Esophagus muscularis mucosa (tissue), 4 donors: ENCODE data around the gene NPAS3. TPM values are rescaled to one million over a fixed set of nuclear protein-coding genes. Genes with fewer than 3 reads are reported as not detected.

ENCODE experiments used
- DNase-seq: peaks from one replicate; pipeline ENCODE4 v3.0.0-alpha.2; 2017; ENCODE audit errors: extremely low spot score
- H3K27ac ChIP-seq, 4 donors: fragments of 200-600 bp; sonication (generic); replicated peaks in 1 of 4; 1 replicate in 3 of 4; 2 replicates in 1 of 4; pipeline ENCODE4 v1.5.1; 2016 to 2019; ENCODE audit warnings: mild to moderate bottlenecking in 1 of 4
- H3K27me3 ChIP-seq, 4 donors: fragments of 200-600 bp; sonication (generic); one replicate each; pipeline versions ENCODE4 v1.5.1 to v1.6.0; 2016 to 2019
- H3K36me3 ChIP-seq, 4 donors: fragments of 200-600 bp; sonication (generic); one replicate each; pipeline ENCODE4 v1.5.1; 2016 to 2019
- H3K4me1 ChIP-seq, 4 donors: fragments of 200-600 bp; sonication (generic); one replicate each; pipeline ENCODE4 v1.5.1; 2016 to 2019
- H3K4me3 ChIP-seq, 4 donors: fragments of 200-600 bp; sonication (generic); 1 replicate in 2 of 4; 2 replicates in 2 of 4; pipeline ENCODE4 v1.5.1; 2016 to 2019; ENCODE audit warnings: mild to moderate bottlenecking in 4 of 4, moderate library complexity in 1 of 4
- H3K9me3 ChIP-seq, 4 donors: fragments of 200-600 bp; sonication (generic); 1 replicate in 3 of 4; 2 replicates in 1 of 4; pipeline ENCODE4 v1.5.1; 2016 to 2019
- EP300 ChIP-seq: sonication (generic); formaldehyde crosslinking; IDR thresholded peaks from one replicate; pipeline ENCODE4 v1.6.1; 2017; ENCODE audit warnings: antibody characterized with exemption
- POLR2A ChIP-seq: fragments of 450-650 bp; IDR thresholded peaks from one replicate; pipeline ENCODE4 v1.6.1; 2017; ENCODE audit warnings: antibody characterized with exemption, moderate library complexity, mild to moderate bottlenecking, low read depth
- POLR2AphosphoS5 ChIP-seq, 2 donors: sonication (generic); formaldehyde crosslinking; IDR thresholded peaks; one replicate each; pipeline ENCODE4 v1.6.1; 2017; ENCODE audit warnings: antibody characterized with exemption in 2 of 2
- WGBS: methylation state at CpG from one replicate; pipeline ENCODE4 v1.1.5; 2018; 5-methylcytosine and 5-hydroxymethylcytosine counted together
- intact Hi-C: fragments of 100-400 bp; cut with DNase I; formaldehyde crosslinking; loops from one replicate; pipeline ENCODE4 v1.15.1; 2023
- total RNA-seq, 4 donors: library from RNA; depleted of rRNA; stranded (reverse); fragments of >200 nt; gene quantifications; one replicate each; pipeline versions ENCODE4 v1.1.0 to v1.2.1, GENCODE V29; 2016
- TF ChIP-seq, protein P1 (sequence below), 3 experiments: fragments of 200-600 bp in 2 of 3; fragments of 450-650 bp in 1 of 3; sonication (generic) in 2 of 3; IDR thresholded peaks; one replicate each; pipeline ENCODE4 v1.5.1; 2017 to 2019; ENCODE audit warnings: antibody characterized with exemption in 3 of 3, mild to moderate bottlenecking in 2 of 3, moderate library complexity in 1 of 3

The NPAS3 gene
- total RNA-seq, 4 donors from 2014 or later = 3.3 to 7.3 (median 5.8) TPM

DNA sequence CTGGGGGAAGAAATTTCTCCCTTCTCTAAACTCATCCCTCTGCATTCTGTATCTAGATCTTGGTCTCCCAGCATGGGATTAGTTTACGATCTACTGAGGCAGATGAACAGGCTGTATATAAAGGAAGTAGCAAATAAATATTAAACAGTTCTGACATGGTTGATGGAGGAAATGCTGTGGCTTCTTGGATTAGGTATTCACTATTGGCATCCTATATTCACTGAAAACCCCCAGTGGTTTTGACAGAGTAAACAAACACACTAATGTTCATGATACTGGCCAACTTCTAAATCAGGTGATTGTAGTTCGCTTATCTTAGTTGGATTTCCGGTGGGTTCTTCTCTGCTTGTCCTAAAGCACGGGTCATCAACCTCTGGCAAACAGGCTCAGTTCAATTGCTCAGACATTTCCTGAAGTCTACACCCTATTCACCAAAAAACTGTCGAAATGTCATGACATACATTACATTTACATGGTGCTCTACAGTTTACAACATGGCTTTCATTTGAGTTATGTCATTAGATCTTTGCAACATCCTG, 578.3 kb downstream of the NPAS3 start:
- no peak overlapping the region for H3K27ac ChIP-seq
- TF ChIP-seq, protein P1, sequence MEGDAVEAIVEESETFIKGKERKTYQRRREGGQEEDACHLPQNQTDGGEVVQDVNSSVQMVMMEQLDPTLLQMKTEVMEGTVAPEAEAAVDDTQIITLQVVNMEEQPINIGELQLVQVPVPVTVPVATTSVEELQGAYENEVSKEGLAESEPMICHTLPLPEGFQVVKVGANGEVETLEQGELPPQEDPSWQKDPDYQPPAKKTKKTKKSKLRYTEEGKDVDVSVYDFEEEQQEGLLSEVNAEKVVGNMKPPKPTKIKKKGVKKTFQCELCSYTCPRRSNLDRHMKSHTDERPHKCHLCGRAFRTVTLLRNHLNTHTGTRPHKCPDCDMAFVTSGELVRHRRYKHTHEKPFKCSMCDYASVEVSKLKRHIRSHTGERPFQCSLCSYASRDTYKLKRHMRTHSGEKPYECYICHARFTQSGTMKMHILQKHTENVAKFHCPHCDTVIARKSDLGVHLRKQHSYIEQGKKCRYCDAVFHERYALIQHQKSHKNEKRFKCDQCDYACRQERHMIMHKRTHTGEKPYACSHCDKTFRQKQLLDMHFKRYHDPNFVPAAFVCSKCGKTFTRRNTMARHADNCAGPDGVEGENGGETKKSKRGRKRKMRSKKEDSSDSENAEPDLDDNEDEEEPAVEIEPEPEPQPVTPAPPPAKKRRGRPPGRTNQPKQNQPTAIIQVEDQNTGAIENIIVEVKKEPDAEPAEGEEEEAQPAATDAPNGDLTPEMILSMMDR (IDR thresholded peaks at IDR 0.05) = no peak
- TF ChIP-seq POLR2AphosphoS5 (IDR thresholded peaks at IDR 0.05) (no peak), POLR2A (no peak), EP300 (no peak)
- 94% methylated on average over 5 of the region's 5 CpGs for WGBS
- H3K9me3 ChIP-seq = no peaks in the 10 kb centered on the region
- intact Hi-C loops = no loop called here
- no peak overlapping the region for H3K4me3 ChIP-seq
- H3K27me3 ChIP-seq = no peaks in the 10 kb centered on the region
- peaks cover 0 to 5% (median 5%) of the 10 kb centered on the region in 4 donors for H3K4me1 ChIP-seq
- H3K36me3 ChIP-seq = no peaks in the 10 kb centered on the region
- DNase-seq = no peak

DNA sequence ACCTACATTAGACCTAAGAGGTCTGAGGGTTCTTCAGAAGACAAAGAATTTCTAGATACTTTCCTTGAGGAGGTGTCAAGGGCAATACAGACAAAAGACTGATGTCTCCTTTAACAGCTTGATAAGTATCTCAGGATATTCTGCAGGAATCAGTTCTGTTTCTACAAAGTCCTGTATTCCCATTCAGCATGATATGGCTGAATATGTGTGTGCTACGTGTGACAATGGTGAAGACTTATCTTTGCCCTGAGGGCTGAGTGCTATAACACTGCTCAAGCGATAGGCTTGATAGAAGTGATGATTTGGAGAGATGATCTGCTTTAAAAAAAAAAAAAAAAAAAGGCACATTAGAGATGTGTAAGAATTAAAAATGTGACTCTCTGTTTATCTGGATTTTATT, 582.5 kb downstream of the NPAS3 start:
- 57% methylated on average over 2 of the region's 2 CpGs for WGBS

DNA sequence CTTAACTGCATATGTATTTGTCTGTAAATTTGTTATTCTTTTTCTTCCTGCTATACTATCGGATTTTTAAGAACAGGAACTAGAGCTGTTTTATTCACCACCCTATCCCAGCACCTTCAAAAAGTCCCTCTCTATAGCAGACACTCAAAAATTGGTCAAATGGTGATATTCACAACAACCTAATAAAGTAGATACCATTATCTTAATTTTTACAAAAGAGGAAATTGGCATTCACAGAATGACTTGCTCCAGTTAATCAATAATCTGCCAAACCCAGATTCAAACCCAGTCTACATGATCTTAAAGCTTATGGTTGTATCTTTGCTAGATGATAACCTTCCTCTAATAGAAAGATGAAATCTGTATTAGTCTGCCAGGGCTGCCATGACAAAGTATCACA, 585.6 kb downstream of the NPAS3 start:
- Histone ChIP-seq H3K9me3 (no peaks in the 10 kb centered on the region), H3K4me1 (peaks cover 0 to 9% (median 6%) of the 10 kb centered on the region in 4 donors), H3K36me3 (no peaks in the 10 kb centered on the region), H3K27ac (no peak overlapping the region), H3K4me3 (no peak overlapping the region), H3K27me3 (no peaks in the 10 kb centered on the region)
- TF ChIP-seq, protein P1 (IDR thresholded peaks at IDR 0.05) = no peak
- no peak for TF ChIP-seq EP300
- no peak for TF ChIP-seq POLR2AphosphoS5 (IDR thresholded peaks at IDR 0.05)
- TF ChIP-seq POLR2A = no peak
- DNase-seq = no peak
- intact Hi-C loops = no loop called here
- WGBS = 89% methylated on average over 1 of the region's 1 CpG

More for the DNA sequence above, 582.5 kb downstream of the NPAS3 start:
- DNase-seq = no peak
- Histone ChIP-seq H3K27ac (no peak overlapping the region), H3K9me3 (no peaks in the 10 kb centered on the region), H3K27me3 (no peaks in the 10 kb centered on the region), H3K36me3 (no peaks in the 10 kb centered on the region), H3K4me1 (peaks cover 0 to 9% (median 6%) of the 10 kb centered on the region in 4 donors), H3K4me3 (no peak overlapping the region)
- intact Hi-C loops = no loop called here
- TF ChIP-seq POLR2A (no peak), EP300 (no peak), POLR2AphosphoS5 (IDR thresholded peaks at IDR 0.05) (no peak)
- TF ChIP-seq, protein P1 (IDR thresholded peaks at IDR 0.05) = no peak

DNA sequence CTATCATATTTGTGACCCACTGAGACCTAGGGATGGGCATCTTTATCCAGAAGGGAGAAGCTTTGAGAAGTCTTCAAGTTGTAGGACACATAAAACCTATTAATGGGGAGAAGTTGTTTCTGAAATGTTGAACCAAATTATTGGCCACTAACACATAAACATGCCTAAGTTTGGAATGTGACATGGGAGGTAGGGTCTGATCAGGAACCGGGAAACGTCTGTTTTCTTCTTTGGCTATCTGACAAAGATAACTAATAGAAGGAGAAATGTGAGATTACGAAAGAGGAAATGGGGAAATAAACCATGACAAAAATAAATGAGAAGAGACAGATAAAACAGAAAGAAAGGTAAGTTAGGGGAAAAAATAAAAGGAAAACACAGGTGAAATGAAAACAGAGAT, 586.9 kb downstream of the NPAS3 start:
- H3K27ac ChIP-seq = no peak overlapping the region
- no peak for DNase-seq
- intact Hi-C loops = no loop called here
- no peaks in the 10 kb centered on the region for H3K27me3 ChIP-seq
- TF ChIP-seq POLR2AphosphoS5 (IDR thresholded peaks at IDR 0.05) (no peak), EP300 (no peak), POLR2A (no peak)
- TF ChIP-seq, protein P1 (IDR thresholded peaks at IDR 0.05) = no peak
- H3K9me3 ChIP-seq = no peaks in the 10 kb centered on the region
- 46% methylated on average over 3 of the region's 3 CpGs for WGBS
- H3K4me1 ChIP-seq = peaks cover 0 to 9% (median 6%) of the 10 kb centered on the region in 4 donors
- H3K4me3 ChIP-seq = no peak overlapping the region
- no peaks in the 10 kb centered on the region for H3K36me3 ChIP-seq
